Ishikawa (cell line): ENCODE results near the gene JMJD4.
A peak's percentile ranks its signal among the peaks of the same experiment; 100 is the strongest.

ENCODE experiments used
- CEBPB ChIP-seq: IDR thresholded peaks from 2 replicates; pipeline ENCODE4 v1.6.1; 2012
- CREB1 ChIP-seq: IDR thresholded peaks from 2 replicates; pipeline ENCODE4 v1.6.1; 2012; ENCODE audit warnings: low read depth
- EGR1 ChIP-seq: IDR thresholded peaks from 2 replicates; pipeline ENCODE4 v1.6.1; 2012
- EP300 ChIP-seq: IDR thresholded peaks from 2 replicates; pipeline ENCODE4 v1.6.1; 2012; ENCODE audit warnings: borderline replicate concordance
- FOXM1 ChIP-seq: IDR thresholded peaks from 2 replicates; pipeline ENCODE4 v1.6.1; 2012; ENCODE audit warnings: low read depth, borderline replicate concordance
- MAX ChIP-seq: IDR thresholded peaks from 2 replicates; pipeline ENCODE4 v1.6.1; 2012
- NFIC ChIP-seq: IDR thresholded peaks from 2 replicates; pipeline ENCODE4 v1.6.1; 2012
- RAD21 ChIP-seq: IDR thresholded peaks from 2 replicates; pipeline ENCODE4 v1.6.1; 2012; ENCODE audit warnings: low read depth
- REST ChIP-seq: IDR thresholded peaks from 2 replicates; pipeline ENCODE4 v1.6.1; 2012; ENCODE audit warnings: low read depth, mild to moderate bottlenecking
- TAF1 ChIP-seq: IDR thresholded peaks from 2 replicates; pipeline ENCODE4 v1.6.1; 2012; ENCODE audit warnings: low read depth, mild to moderate bottlenecking
- TCF12 ChIP-seq: IDR thresholded peaks from 2 replicates; pipeline ENCODE4 v1.6.1; 2012; ENCODE audit warnings: low read depth
- TEAD4 ChIP-seq: IDR thresholded peaks from 2 replicates; pipeline ENCODE4 v1.6.1; 2012
- USF1 ChIP-seq: IDR thresholded peaks from 2 replicates; pipeline ENCODE4 v1.6.1; 2012
- YY1 ChIP-seq: IDR thresholded peaks from 2 replicates; pipeline ENCODE4 v1.6.1; 2012; ENCODE audit warnings: low read depth
- ZBTB7A ChIP-seq: IDR thresholded peaks from 2 replicates; pipeline ENCODE4 v1.6.1; 2012; ENCODE audit warnings: low read depth

JMJD4 gene

GRCh38 chr1:227779685-227780084 is 44.6 kb upstream of the JMJD4 start:
- TF ChIP-seq EGR1 (no peak), TCF12 (no peak), TEAD4 (no peak), REST (no peak), ZBTB7A (no peak), CEBPB (no peak)

GRCh38 chr1:227779021-227779441 is 43.9 kb upstream of the JMJD4 start:
- TF ChIP-seq USF1 (no peak), NFIC (no peak), TEAD4 (no peak), ZBTB7A (no peak), YY1 (no peak), RAD21 (no peak), REST (no peak), CREB1 (no peak), TAF1 (no peak), FOXM1 (no peak), EGR1 (no peak), EP300 (no peak), CEBPB (no peak), MAX (no peak)

GRCh38 chr1:227778401-227778947 is 43.4 kb upstream of the JMJD4 start:
- TF ChIP-seq EP300 (0 out of 2 replicates have a peak, but pooled peaks have one; percentile 67), ZBTB7A (no peak), NFIC (0 out of 2 replicates have a peak, but pooled peaks have one; percentile 4)

GRCh38 chr1:227777646-227778045 is 42.5 kb upstream of the JMJD4 start:
- TF ChIP-seq TCF12 = no peak

- TF ChIP-seq MAX (no peak), EGR1 (no peak), CEBPB (no peak), USF1 (no peak), YY1 (no peak), RAD21 (no peak), REST (no peak), NFIC (no peak), TCF12 (no peak), EP300 (no peak), TEAD4 (no peak), FOXM1 (no peak), CREB1 (no peak), TAF1 (no peak), ZBTB7A (no peak)
Observed at GRCh38 chr1:227777156-227777555, 42.1 kb upstream of the JMJD4 start.
